Hepatocyte (in vitro differentiated cells): ENCODE data around the gene NSA2.
"Not testable (repeated sequence)": the region's sequence is repeated elsewhere in the genome, so short reads cannot be mapped to it uniquely, and the experiment has no call there.

Experiments
- CTCF ChIP-seq: fragments of 200-600 bp; sonication (generic); IDR thresholded peaks from 2 replicates; pipeline ENCODE4 v1.5.1; 2016; ENCODE audit warnings: antibody characterized with exemption, mild to moderate bottlenecking; ENCODE audit not compliant: poor library complexity
- EZH2phosphoT487 ChIP-seq: fragments of 200-600 bp; sonication (generic); IDR thresholded peaks from one replicate; pipeline ENCODE4 v1.6.1; 2018; ENCODE audit warnings: antibody characterized with exemption, mild to moderate bottlenecking, low read depth, moderate library complexity; ENCODE audit not compliant: unreplicated experiment, severe bottlenecking

- not testable (repeated sequence) for TF ChIP-seq EZH2phosphoT487, CTCF
Observed at GRCh38 chr5:74791669-74792068, 24.6 kb downstream of the NSA2 start.
